GM12874 (cell line): ENCODE measurements around the gene HMGB3.

Experiments used
- CTCF ChIP-seq: IDR thresholded peaks from 2 replicates; pipeline ENCODE4 v1.5.1; 2011; ENCODE audit warnings: low read depth, mild to moderate bottlenecking, control low read depth, low read length, moderate library complexity; ENCODE audit not compliant: insufficient read depth

HMGB3 gene

GRCh38 chrX:151030845-151031244 lies 47.7 kb downstream of the HMGB3 start:
- TF ChIP-seq CTCF: no peak

- TF ChIP-seq CTCF: no peak
These were observed 48.3 kb downstream of the HMGB3 start for GRCh38 chrX:151031391-151031975.

GRCh38 chrX:151039351-151039750 lies 56.2 kb downstream of the HMGB3 start:
- TF ChIP-seq CTCF: no peak
